ENCODE data around the gene NPAS1. TPM values are rescaled to one million over a fixed set of nuclear protein-coding genes. Genes with fewer than 3 reads are reported as not detected.

The NPAS1 gene
- total and polyA plus RNA-seq, 9 donors = 0.15 to 0.57 (median 0.31) TPM; not detected in 4

- Histone ChIP-seq H3K4me3 (no peak overlapping the region), H3K4me1 (ENCODE audit: insufficient read depth) (peaks cover 28% of the 10 kb centered on the region), H3K27ac (peak overlapping the region; percentile 36 to 53), H3K27me3 (no peaks in the 10 kb centered on the region), H3K36me3 (no peaks in the 10 kb centered on the region), H3K9me3 (no peaks in the 10 kb centered on the region)
- 29 to 44% (median 36%) methylated on average over 7 of the region's 7 CpGs for WGBS, 3 donors
- no peak for DNase-seq
- TF ChIP-seq EP300 (IDR thresholded peaks at IDR 0.05) = no peak
- TF ChIP-seq POLR2A (IDR thresholded peaks at IDR 0.05) = no peak
- TF ChIP-seq, protein P1, sequence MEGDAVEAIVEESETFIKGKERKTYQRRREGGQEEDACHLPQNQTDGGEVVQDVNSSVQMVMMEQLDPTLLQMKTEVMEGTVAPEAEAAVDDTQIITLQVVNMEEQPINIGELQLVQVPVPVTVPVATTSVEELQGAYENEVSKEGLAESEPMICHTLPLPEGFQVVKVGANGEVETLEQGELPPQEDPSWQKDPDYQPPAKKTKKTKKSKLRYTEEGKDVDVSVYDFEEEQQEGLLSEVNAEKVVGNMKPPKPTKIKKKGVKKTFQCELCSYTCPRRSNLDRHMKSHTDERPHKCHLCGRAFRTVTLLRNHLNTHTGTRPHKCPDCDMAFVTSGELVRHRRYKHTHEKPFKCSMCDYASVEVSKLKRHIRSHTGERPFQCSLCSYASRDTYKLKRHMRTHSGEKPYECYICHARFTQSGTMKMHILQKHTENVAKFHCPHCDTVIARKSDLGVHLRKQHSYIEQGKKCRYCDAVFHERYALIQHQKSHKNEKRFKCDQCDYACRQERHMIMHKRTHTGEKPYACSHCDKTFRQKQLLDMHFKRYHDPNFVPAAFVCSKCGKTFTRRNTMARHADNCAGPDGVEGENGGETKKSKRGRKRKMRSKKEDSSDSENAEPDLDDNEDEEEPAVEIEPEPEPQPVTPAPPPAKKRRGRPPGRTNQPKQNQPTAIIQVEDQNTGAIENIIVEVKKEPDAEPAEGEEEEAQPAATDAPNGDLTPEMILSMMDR (IDR thresholded peaks at IDR 0.05) = no peak
- intact Hi-C loops (cut with DNase I) = loop anchor here in 3 of 4 donors (5.0 to 10.0 kb wide), 2 partner anchors 115 to 1123 kb away; partner anchors contain the start of gene ARHGAP35 (in 3 of the 3)
Observed at GRCh38 chr19:46977548-46977947, 42.1 kb upstream of the NPAS1 start.

GRCh38 chr19:46978171-46978869 lies 41.3 kb upstream of the NPAS1 start:
- 78 to 83% (median 79%) methylated on average over 5 of the region's 5 CpGs for WGBS, 3 donors
- TF ChIP-seq POLR2A (IDR thresholded peaks at IDR 0.05) (no peak), EP300 (IDR thresholded peaks at IDR 0.05) (no peak)
- TF ChIP-seq, protein P1 (IDR thresholded peaks at IDR 0.05) = no peak
- intact Hi-C loops (cut with DNase I) = loop anchor here in 3 of 4 donors (5.0 to 10.0 kb wide), 2 partner anchors 116 to 1124 kb away; partner anchors contain the start of gene ARHGAP35 (in 3 of the 3)
- Histone ChIP-seq H3K27ac (peak overlapping the region in 1 of 2 donors; percentile 36), H3K27me3 (no peaks in the 10 kb centered on the region), H3K9me3 (no peaks in the 10 kb centered on the region), H3K4me3 (no peak overlapping the region), H3K36me3 (no peaks in the 10 kb centered on the region), H3K4me1 (ENCODE audit: insufficient read depth) (peaks cover 29% of the 10 kb centered on the region)
- no peak for DNase-seq

DNA sequence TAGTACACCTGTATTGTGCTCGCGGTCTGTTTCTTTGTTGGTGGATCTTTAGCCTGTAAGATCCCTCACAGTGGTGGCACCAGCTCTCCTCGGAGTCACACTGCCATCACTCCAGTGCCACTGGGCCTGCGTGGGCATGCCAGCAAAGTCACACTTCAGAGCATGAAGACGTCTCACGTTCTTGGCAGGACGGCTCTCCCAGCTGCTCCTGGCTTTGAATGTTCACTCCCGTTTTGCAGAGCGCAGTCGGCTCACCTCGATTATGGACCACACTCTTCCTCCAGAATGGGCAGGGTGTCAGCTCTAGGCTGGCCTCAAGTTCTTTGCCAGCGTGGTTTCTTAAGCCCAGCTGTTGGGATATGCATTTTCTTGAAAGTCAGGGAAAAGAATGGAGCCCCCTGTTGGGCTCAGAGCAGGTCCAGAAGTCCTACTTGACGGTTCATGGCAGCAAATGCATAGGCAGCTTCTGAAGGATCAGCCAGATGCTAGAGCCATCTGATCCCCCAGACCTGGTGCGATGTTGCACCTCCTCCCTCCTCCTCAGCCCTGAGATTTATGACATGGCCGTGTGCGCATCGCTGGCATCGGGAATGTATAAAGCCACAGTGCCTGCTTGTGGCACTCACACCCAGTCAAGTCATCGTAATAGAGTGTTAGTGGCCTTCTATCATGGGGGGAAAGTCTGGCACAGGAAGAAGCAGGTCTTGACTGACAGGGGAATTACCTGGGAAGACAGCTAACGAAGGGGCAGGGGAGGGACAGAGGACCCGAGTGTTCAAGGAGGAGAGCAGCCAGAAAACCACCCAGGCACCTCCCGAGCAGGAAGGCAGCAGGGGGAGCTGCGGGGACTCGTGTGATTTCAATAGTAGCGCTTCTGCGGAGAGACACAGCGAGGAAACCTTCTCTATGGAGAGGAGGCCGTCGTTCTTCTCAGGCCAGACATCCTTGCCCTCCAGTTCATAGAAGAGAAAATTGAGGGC lies 40.2 kb upstream of the NPAS1 start:
- Histone ChIP-seq H3K27me3 (no peaks in the 10 kb centered on the region), H3K9me3 (no peaks in the 10 kb centered on the region), H3K4me1 (ENCODE audit: insufficient read depth) (peaks cover 29% of the 10 kb centered on the region), H3K4me3 (no peak overlapping the region), H3K27ac (no peak overlapping the region), H3K36me3 (no peaks in the 10 kb centered on the region)
- TF ChIP-seq POLR2A (IDR thresholded peaks at IDR 0.05) (no peak), EP300 (IDR thresholded peaks at IDR 0.05) (no peak)
- TF ChIP-seq, protein P1 (IDR thresholded peaks at IDR 0.05) = no peak
- intact Hi-C loops (cut with DNase I) = loop anchor here in 3 of 4 donors (5.0 to 10.0 kb wide), 2 partner anchors 117 to 1125 kb away; partner anchors contain the start of gene ARHGAP35 (in 3 of the 3)
- WGBS, 3 donors = 85 to 86% (median 85%) methylated on average over 29 of the region's 29 CpGs
- no peak for DNase-seq

GRCh38 chr19:46980761-46981160 lies 38.9 kb upstream of the NPAS1 start:
- Histone ChIP-seq H3K4me1 (ENCODE audit: insufficient read depth) (peaks cover 28% of the 10 kb centered on the region), H3K4me3 (no peak overlapping the region), H3K36me3 (no peaks in the 10 kb centered on the region), H3K9me3 (no peaks in the 10 kb centered on the region), H3K27me3 (no peaks in the 10 kb centered on the region), H3K27ac (no peak overlapping the region)
- DNase-seq = no peak
- TF ChIP-seq EP300 (IDR thresholded peaks at IDR 0.05) (no peak), POLR2A (IDR thresholded peaks at IDR 0.05) (no peak)
- TF ChIP-seq, protein P1 (IDR thresholded peaks at IDR 0.05) = no peak
- 88 to 89% (median 89%) methylated on average over 3 of the region's 3 CpGs for WGBS, 3 donors
- intact Hi-C loops (cut with DNase I) = no loop called here

All from ovary (tissue), 9 donors.